Right atrium auricular region (tissue), 2 donors: ENCODE measurements around the gene CGB3. TPM values are rescaled to one million over a fixed set of nuclear protein-coding genes. Genes with fewer than 3 reads are reported as not detected.

ENCODE experiments used
- DNase-seq: peaks from one replicate; pipeline ENCODE4 v3.0.0-alpha.2; 2019; ENCODE audit warnings: low spot score
- H3K27ac ChIP-seq, 2 donors: fragments of 200-600 bp; sonication (generic); 1 replicate in 1 of 2; 2 replicates in 1 of 2; pipeline ENCODE4 v1.5.1; 2016 to 2019
- H3K27me3 ChIP-seq, 2 donors: fragments of 200-600 bp; sonication (generic); one replicate each; pipeline versions ENCODE4 v1.5.1 to v1.6.0; 2017 to 2019
- H3K36me3 ChIP-seq: fragments of 200-600 bp; sonication (generic); one replicate; pipeline ENCODE4 v1.5.1; 2016
- H3K4me1 ChIP-seq, 2 donors: fragments of 200-600 bp; sonication (generic); one replicate each; pipeline versions ENCODE4 v1.5.1 to v1.6.0; 2017 to 2019
- H3K4me3 ChIP-seq, 2 donors: fragments of 200-600 bp; sonication (generic); 1 replicate in 1 of 2; 2 replicates in 1 of 2; pipeline ENCODE4 v1.5.1; 2017 to 2019; ENCODE audit warnings: mild to moderate bottlenecking in 1 of 2, moderate library complexity in 1 of 2
- H3K9me3 ChIP-seq, 2 donors: fragments of 200-600 bp; sonication (generic); one replicate each; pipeline ENCODE4 v1.5.1; 2019
- total RNA-seq, 2 donors: library from RNA; depleted of rRNA; stranded (reverse); fragments of >200 nt; gene quantifications; one replicate each; pipeline ENCODE4 v1.1.0, GENCODE V29; 2016
- TF ChIP-seq, protein P1 (sequence below), 2 donors: fragments of 200-600 bp; sonication (generic); IDR thresholded peaks; one replicate each; pipeline ENCODE4 v1.5.1; 2019; ENCODE audit warnings: antibody characterized with exemption in 2 of 2

The CGB3 gene
- total RNA-seq, 2 donors from 2014 or later, result not detected

GRCh38 chr19:49064768-49065611, 40.9 kb upstream of the CGB3 start, which contains the start of gene NTF4:
NTF4 (minus strand) TSS chr19:49064818; CDS start chr19:49061997, 2,821 bp downstream.
- H3K27ac ChIP-seq, result peak within 1 kb of the TSS; percentile 58
- H3K4me3 ChIP-seq, result peak within 1 kb of the TSS; percentile 12 to 39
- H3K9me3 ChIP-seq, result no peaks in the 10 kb centered on the region
- TF ChIP-seq, protein P1, sequence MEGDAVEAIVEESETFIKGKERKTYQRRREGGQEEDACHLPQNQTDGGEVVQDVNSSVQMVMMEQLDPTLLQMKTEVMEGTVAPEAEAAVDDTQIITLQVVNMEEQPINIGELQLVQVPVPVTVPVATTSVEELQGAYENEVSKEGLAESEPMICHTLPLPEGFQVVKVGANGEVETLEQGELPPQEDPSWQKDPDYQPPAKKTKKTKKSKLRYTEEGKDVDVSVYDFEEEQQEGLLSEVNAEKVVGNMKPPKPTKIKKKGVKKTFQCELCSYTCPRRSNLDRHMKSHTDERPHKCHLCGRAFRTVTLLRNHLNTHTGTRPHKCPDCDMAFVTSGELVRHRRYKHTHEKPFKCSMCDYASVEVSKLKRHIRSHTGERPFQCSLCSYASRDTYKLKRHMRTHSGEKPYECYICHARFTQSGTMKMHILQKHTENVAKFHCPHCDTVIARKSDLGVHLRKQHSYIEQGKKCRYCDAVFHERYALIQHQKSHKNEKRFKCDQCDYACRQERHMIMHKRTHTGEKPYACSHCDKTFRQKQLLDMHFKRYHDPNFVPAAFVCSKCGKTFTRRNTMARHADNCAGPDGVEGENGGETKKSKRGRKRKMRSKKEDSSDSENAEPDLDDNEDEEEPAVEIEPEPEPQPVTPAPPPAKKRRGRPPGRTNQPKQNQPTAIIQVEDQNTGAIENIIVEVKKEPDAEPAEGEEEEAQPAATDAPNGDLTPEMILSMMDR (IDR thresholded peaks at IDR 0.05), result peak in 1 of 2 donors; percentile 10
- no peaks in the 10 kb centered on the region for H3K36me3 ChIP-seq
- H3K27me3 ChIP-seq, result no peaks in the 10 kb centered on the region
- DNase-seq, result no peak
- H3K4me1 ChIP-seq, result peaks cover 0 to 31% of the 10 kb centered on the region in 2 donors

DNA sequence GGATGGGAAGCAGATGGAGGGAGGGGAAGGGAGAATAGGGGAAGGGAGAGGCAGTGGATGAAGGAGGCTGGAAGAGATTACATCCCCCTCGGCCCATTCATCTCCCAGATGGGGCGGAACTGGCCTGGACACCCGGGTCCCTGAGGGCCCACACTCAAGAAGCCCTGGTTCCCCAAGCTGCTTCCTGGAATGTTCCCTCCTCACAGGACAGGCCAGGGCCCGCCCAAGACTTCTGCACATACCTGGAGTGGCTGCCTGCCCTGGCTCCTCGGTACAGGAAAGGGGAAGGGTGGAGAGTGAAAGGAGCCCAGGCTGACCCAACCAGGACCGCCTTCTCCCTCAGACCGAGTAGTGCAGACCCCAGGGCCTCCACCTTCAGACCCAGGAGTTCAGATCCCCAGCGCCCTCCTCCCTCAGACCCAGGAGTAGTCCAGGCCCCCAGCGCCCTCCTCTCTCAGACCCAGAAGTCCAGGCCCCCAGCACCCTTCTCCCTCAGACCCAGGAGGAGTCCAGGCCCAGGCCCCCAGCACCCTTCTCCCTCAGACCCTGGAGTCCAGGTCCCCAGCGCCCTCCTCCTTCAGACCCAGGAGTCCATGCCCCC, 40.0 kb upstream of the CGB3 start:
- Histone ChIP-seq H3K27ac (peak overlapping the region in 1 of 2 donors; percentile 58), H3K4me3 (no peak overlapping the region), H3K4me1 (peaks cover 0 to 31% of the 10 kb centered on the region in 2 donors), H3K9me3 (no peaks in the 10 kb centered on the region), H3K27me3 (no peaks in the 10 kb centered on the region), H3K36me3 (no peaks in the 10 kb centered on the region)
- TF ChIP-seq, protein P1 (IDR thresholded peaks at IDR 0.05), result no peak
- no peak for DNase-seq

DNA sequence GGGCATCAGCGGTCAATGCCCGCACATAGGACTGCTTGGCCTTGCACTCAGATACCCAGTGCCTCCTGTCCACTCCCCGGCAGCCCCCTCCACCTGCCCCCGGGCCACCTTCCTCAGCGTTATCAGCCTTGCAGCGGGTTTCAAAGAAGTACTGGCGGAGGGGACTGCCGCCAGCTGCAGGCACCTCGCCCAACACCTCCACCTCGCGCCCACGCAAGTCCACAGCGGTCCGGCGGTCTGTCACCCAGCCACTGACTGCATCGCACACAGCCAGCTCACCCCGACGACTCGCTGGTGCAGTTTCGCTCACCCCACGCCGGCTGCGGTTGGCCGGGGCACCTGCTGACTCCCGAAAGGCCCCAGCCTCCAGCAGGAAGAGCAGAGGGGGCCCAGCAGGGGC, 37.3 kb upstream of the CGB3 start:
- no peak overlapping the region for H3K4me3 ChIP-seq
- peaks cover 0 to 38% of the 10 kb centered on the region in 2 donors for H3K4me1 ChIP-seq
- no peaks in the 10 kb centered on the region for H3K36me3 ChIP-seq
- no peaks in the 10 kb centered on the region for H3K27me3 ChIP-seq
- no peaks in the 10 kb centered on the region for H3K9me3 ChIP-seq
- DNase-seq, result no peak
- no peak overlapping the region for H3K27ac ChIP-seq
- TF ChIP-seq, protein P1 (IDR thresholded peaks at IDR 0.05), result no peak

- no peaks in the 10 kb centered on the region for H3K36me3 ChIP-seq
- DNase-seq, result no peak
- H3K9me3 ChIP-seq, result no peaks in the 10 kb centered on the region
- no peak overlapping the region for H3K4me3 ChIP-seq
- H3K4me1 ChIP-seq, result peaks cover 0 to 36% of the 10 kb centered on the region in 2 donors
- H3K27ac ChIP-seq, result no peak overlapping the region
- TF ChIP-seq, protein P1 (IDR thresholded peaks at IDR 0.05), result no peak
- H3K27me3 ChIP-seq, result no peaks in the 10 kb centered on the region
Measured at GRCh38 chr19:49061000-49061399, 36.9 kb upstream of the CGB3 start.

DNA sequence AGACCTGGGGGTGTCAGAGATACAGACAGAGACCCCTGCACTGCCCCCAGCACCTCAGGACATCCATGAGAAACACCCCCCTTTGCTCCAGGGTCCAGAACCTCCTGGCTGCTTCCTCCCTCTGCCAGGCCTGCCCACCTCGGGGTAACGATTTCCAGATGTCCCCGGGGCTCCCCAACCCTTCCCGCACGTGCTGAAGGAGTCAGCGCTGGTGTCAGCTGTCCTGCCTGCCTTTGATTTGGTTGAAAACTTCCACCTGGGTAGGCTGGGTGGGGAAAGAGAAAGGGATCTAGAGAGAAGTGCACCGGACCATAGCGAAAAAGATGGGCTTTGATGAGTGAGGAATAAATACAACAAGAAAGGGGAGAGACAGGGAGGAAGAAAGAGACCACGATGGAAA, 34.9 kb upstream of the CGB3 start:
- peaks cover 0 to 19% of the 10 kb centered on the region in 2 donors for H3K4me1 ChIP-seq
- no peak for DNase-seq
- no peak overlapping the region for H3K27ac ChIP-seq
- H3K9me3 ChIP-seq, result no peaks in the 10 kb centered on the region
- H3K27me3 ChIP-seq, result no peaks in the 10 kb centered on the region
- no peaks in the 10 kb centered on the region for H3K36me3 ChIP-seq
- H3K4me3 ChIP-seq, result no peak overlapping the region
- TF ChIP-seq, protein P1 (IDR thresholded peaks at IDR 0.05), result no peak
